GM12878 (cell line): Measurements from ENCODE around the gene PAPOLA. TPM values are rescaled to one million over a fixed set of nuclear protein-coding genes. Genes with fewer than 3 reads are reported as not detected.

Source experiments
- ATAC-seq: fragments of 200-7000 bp; cut with Tn5 transposase; 3 replicates; pipeline ENCODE4 v1.9.1; 2020; ENCODE audit warnings: mild to moderate bottlenecking, moderate library complexity
- BruUV-seq: library from RNA; stranded (reverse); fragments of 400-500 nt; replicated peaks from 2 replicates; lab custom pipeline; 2021; lab: Mats Ljungman, UMichigan
- CTCF ChIA-PET: fragments of 300-600 bp; sonication (Branson Sonifier 250); formaldehyde crosslinking; extraction: SDS; loops from one replicate; lab custom pipeline; 2021; ENCODE audit warnings: inconsistent platforms; lab: Yijun Ruan, JAX
- POLR2A ChIA-PET: fragments of 350-600 bp; formaldehyde crosslinking; extraction: SDS; loops from one replicate; lab custom pipeline; 2021; ENCODE audit warnings: inconsistent platforms; lab: Charles Lee
- RAD21 ChIA-PET: fragments of 300-600 bp; sonication (Branson Sonifier 250); formaldehyde crosslinking; loops from one replicate; lab custom pipeline; 2023; ENCODE audit warnings: antibody characterized with exemption; ENCODE audit not compliant: unreplicated experiment; lab: Charles Lee
- SMC1A ChIA-PET: fragments of 300-600 bp; sonication (Branson Sonifier 250); formaldehyde crosslinking; loops from one replicate; lab custom pipeline; 2023; ENCODE audit not compliant: unreplicated experiment, uncharacterized antibody; lab: Charles Lee
- DNase-seq: peaks from one replicate; pipeline ENCODE4 v3.0.0-alpha.2; 2011; ENCODE audit warnings: low read depth, low spot score
- FAIRE-seq: peaks from 3 replicates; lab custom pipeline; 2011; peaks lifted over from hg19 to GRCh38; lab: Jason Lieb, UNC
- H2AFZ ChIP-seq: 2 replicates; pipeline ENCODE4 v1.6.0; 2011; ENCODE audit warnings: low read depth, low read length, control low read depth; ENCODE audit not compliant: control insufficient read depth
- H3K27ac ChIP-seq: 2 replicates; pipeline ENCODE4 v1.5.1; 2011; ENCODE audit warnings: control low read depth; ENCODE audit not compliant: control insufficient read depth, insufficient read depth
- H3K27me3 ChIP-seq, 2 experiments: replicated peaks in 1 of 2; 2 replicates each; pipeline versions ENCODE4 v1.6.0 to v1.6.1; 2011; ENCODE audit warnings: low read length in 1 of 2; ENCODE audit not compliant: control insufficient read depth in 2 of 2, insufficient read depth in 2 of 2
- H3K36me3 ChIP-seq, 2 experiments: 2 replicates each; pipeline ENCODE4 v1.5.1; 2011; ENCODE audit warnings: low read length in 1 of 2; ENCODE audit not compliant: control insufficient read depth in 2 of 2, insufficient read depth in 2 of 2
- H3K4me1 ChIP-seq: 2 replicates; pipeline ENCODE4 v1.6.1; 2011; ENCODE audit warnings: mild to moderate bottlenecking, low read length, moderate library complexity, mixed read lengths; ENCODE audit not compliant: control insufficient read depth, insufficient read depth
- H3K4me2 ChIP-seq: 2 replicates; pipeline ENCODE4 v1.6.0; 2011; ENCODE audit warnings: control low read depth; ENCODE audit not compliant: control insufficient read depth, insufficient read depth
- H3K4me3 ChIP-seq: fragments of 200-600 bp; sonication (generic); 2 replicates; pipeline ENCODE4 v1.5.1; 2016
- H3K79me2 ChIP-seq: 2 replicates; pipeline ENCODE4 v1.6.0; 2011; ENCODE audit warnings: low read length; ENCODE audit not compliant: control insufficient read depth, insufficient read depth
- H3K9ac ChIP-seq: 2 replicates; pipeline ENCODE4 v1.8.0; 2011; ENCODE audit warnings: low read length, control low read depth, mixed read lengths; ENCODE audit not compliant: control insufficient read depth, insufficient read depth
- H3K9me3 ChIP-seq: replicated peaks from 3 replicates; pipeline ENCODE4 v1.5.1; 2011; ENCODE audit warnings: mild to moderate bottlenecking, low read length; ENCODE audit not compliant: control insufficient read depth, insufficient read depth
- H4K20me1 ChIP-seq: 2 replicates; pipeline ENCODE4 v1.6.0; 2011; ENCODE audit not compliant: control insufficient read depth, insufficient read depth
- CHD2 ChIP-seq: IDR thresholded peaks from 2 replicates; pipeline ENCODE4 v1.6.1; 2011; ENCODE audit warnings: low read depth, low read length, improper control_type of control experiment, borderline replicate concordance
- NR2C2 ChIP-seq: IDR thresholded peaks from 2 replicates; pipeline ENCODE4 v1.6.1; 2011; ENCODE audit warnings: borderline replicate concordance, low read depth; ENCODE audit not compliant: control insufficient read depth, insufficient read length
- PAX8 ChIP-seq: fragments of 450-650 bp; IDR thresholded peaks from 2 replicates; pipeline ENCODE4 v1.6.1; 2017; ENCODE audit warnings: mild to moderate bottlenecking, moderate library complexity
- RBBP5 ChIP-seq: fragments of 200-600 bp; sonication (generic); conservative IDR thresholded peaks from 2 replicates; pipeline ENCODE4 v1.6.1; 2016
- TBL1XR1 ChIP-seq: IDR thresholded peaks from 2 replicates; pipeline ENCODE4 v1.6.1; 2012; ENCODE audit warnings: low read depth, low read length, improper control_type of control experiment
- WGBS: methylation state at CpG from one replicate; pipeline ENCODE4 v1.1.6; 2016; ENCODE audit warnings: low lambda C conversion rate; ENCODE audit not compliant: insufficient replicate concordance, insufficient coverage; ENCODE audit errors: missing lambda C conversion rate; 5-methylcytosine and 5-hydroxymethylcytosine counted together
- in situ Hi-C: fragments of 300-500 bp; cut with MboI; formaldehyde crosslinking; loops from 9 replicates; pipeline ENCODE4 v1.14.3; 2018; ENCODE audit warnings: mixed read lengths
- intact Hi-C: fragments of 100-400 bp; cut with micrococcal nuclease; formaldehyde crosslinking; loops from one replicate; pipeline ENCODE4 v1.14.2; 2022; ENCODE audit not compliant: unreplicated experiment
- polyA plus RNA-seq, 11 experiments: library from polyadenylated mRNA; depleted of rRNA in 4 of 11; unstranded in 6 of 11; stranded (reverse) in 5 of 11; fragments of >200 nt; fragmentation: Nextera tagmentation in 4 of 11; fragmentation: Illumina TruSeq in 1 of 11; extraction: Ambion mirVana in 4 of 11; extraction: Trizol in 1 of 11; gene quantifications; 1 replicate in 1 of 11; 2 replicates in 10 of 11; pipeline versions ENCODE4 v1.2.1 to v1.2.3, GENCODE V29; 2011 to 2016; ENCODE audit warnings: inconsistent platforms in 2 of 11, missing spikeins in 2 of 11, low read depth in 1 of 11
- total RNA-seq, 4 experiments: library from RNA; depleted of rRNA in 3 of 4; stranded (reverse); fragments of >200 nt in 3 of 4; fragmentation: Illumina TruSeq in 1 of 4; extraction: Trizol in 1 of 4; gene quantifications; 2 replicates each; pipeline versions ENCODE4 v1.2.1 to v1.2.3, GENCODE V29; 2013 to 2021

The PAPOLA gene
- total and polyA plus RNA-seq, 10 of the 15 experiments (the other 5 are each of a cell fraction or from before 2014, with no cell fraction given), result 46.0 to 185 (median 114) TPM

- ChIA-PET CTCF (interaction anchor here (1.1 to 3.0 kb wide), 2 partner anchors 13 to 298 kb away, joined by 3 to 27 read pairs; no protein-coding TSS in a partner anchor), POLR2A (no interaction called here), SMC1A (interaction anchor here (1.0 kb wide), 1 partner anchor 18 kb away, joined by 3 read pairs; no protein-coding TSS in a partner anchor)
- DNase-seq, result no peak
- no peak for ATAC-seq
- no peak for FAIRE-seq
- no peaks in the 10 kb centered on the region for H3K9me3 ChIP-seq
- no peak overlapping the region for H3K4me3 ChIP-seq
- TF ChIP-seq TBL1XR1, result no peak
- TF ChIP-seq NR2C2, result no peak
- TF ChIP-seq RBBP5, result no peak
- TF ChIP-seq PAX8, result no peak
- TF ChIP-seq, all 136 proteins: peak for 0
- TSS peak; percentile 22 for BruUV-seq
- H3K9ac ChIP-seq, result no peak overlapping the region
- H3K4me1 ChIP-seq, result no peaks in the 10 kb centered on the region
- 64% methylated on average over 3 of the region's 3 CpGs for WGBS
- no peak overlapping the region for H3K27ac ChIP-seq
- peaks cover 5 to 16% of the 10 kb centered on the region in 2 experiments for H3K36me3 ChIP-seq
- no peaks in the 10 kb centered on the region for H3K79me2 ChIP-seq
- no peak overlapping the region for H3K4me2 ChIP-seq
- RAD21 ChIA-PET, result no interaction called here
- in situ Hi-C loops, result no loop called here
- intact Hi-C loops, result no loop called here
- H3K27me3 ChIP-seq, result no peaks in the 10 kb centered on the region
- no peaks in the 10 kb centered on the region for H4K20me1 ChIP-seq
- no peak overlapping the region for H2AFZ ChIP-seq
These were observed 52.2 kb downstream of the PAPOLA start for GRCh38 chr14:96554315-96554910.

DNA sequence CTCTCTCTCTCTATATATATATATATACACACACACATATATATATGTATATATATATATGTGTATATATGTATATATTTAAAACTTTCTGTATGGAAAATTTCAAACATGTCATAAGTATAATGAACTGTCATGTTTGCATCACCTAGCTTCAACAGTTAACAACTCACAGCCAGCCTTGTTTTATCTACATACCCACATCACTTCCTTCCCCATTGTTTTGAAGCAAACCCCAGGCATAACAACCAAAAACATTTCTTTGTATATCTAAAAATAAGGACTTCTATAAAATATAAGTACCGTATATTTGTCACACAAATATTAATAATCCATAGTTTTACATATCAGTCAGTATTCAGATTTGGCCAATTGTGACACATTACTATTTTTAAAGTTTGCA lies 57.4 kb downstream of the PAPOLA start:
- no peak overlapping the region for H3K9ac ChIP-seq
- H3K27ac ChIP-seq, result no peak overlapping the region
- DNase-seq (no peak), FAIRE-seq (no peak), ATAC-seq (no peak)
- no peak for TF ChIP-seq CHD2
- CTCF ChIA-PET, result interaction anchor here (0.6 to 1.5 kb wide), 5 partner anchors 9 to 181 kb away, joined by 3 read pairs; no protein-coding TSS in a partner anchor
- H4K20me1 ChIP-seq, result no peaks in the 10 kb centered on the region
- POLR2A ChIA-PET, result interaction anchor here (0.6 kb wide), 1 partner anchor 156 kb away, joined by 4 read pairs; no protein-coding TSS in a partner anchor
- in situ Hi-C loops, result no loop called here
- BruUV-seq, result no TSS peak
- no peaks in the 10 kb centered on the region for H3K9me3 ChIP-seq
- intact Hi-C loops, result no loop called here
- SMC1A ChIA-PET, result interaction anchor here (1.3 to 1.7 kb wide), 2 partner anchors 9 to 16 kb away, joined by 3 to 4 read pairs; no protein-coding TSS in a partner anchor
- no peaks in the 10 kb centered on the region for H3K4me1 ChIP-seq
- H3K36me3 ChIP-seq, result peaks cover 1 to 21% of the 10 kb centered on the region in 2 experiments
- RAD21 ChIA-PET, result interaction anchor here (1.3 kb wide), 1 partner anchor 181 kb away, joined by 4 read pairs; no protein-coding TSS in a partner anchor
- 100% methylated on average over 1 of the region's 1 CpG for WGBS
- H3K79me2 ChIP-seq, result no peaks in the 10 kb centered on the region
- H3K4me2 ChIP-seq, result no peak overlapping the region
- H2AFZ ChIP-seq, result no peak overlapping the region
- no peak overlapping the region for H3K4me3 ChIP-seq
- no peaks in the 10 kb centered on the region for H3K27me3 ChIP-seq
